HEK293T (cell line): ENCODE data around the gene NUFIP2.

Source experiments
- FOXM1 ChIP-seq: fragments of 450-650 bp; IDR thresholded peaks from 2 replicates; pipeline ENCODE4 v1.6.1; 2017; ENCODE audit warnings: mild to moderate bottlenecking, borderline replicate concordance
- HDGF ChIP-seq: fragments of 450-650 bp; IDR thresholded peaks from 2 replicates; pipeline ENCODE4 v1.6.1; 2017; ENCODE audit warnings: antibody characterized with exemption, borderline replicate concordance
- SUZ12 ChIP-seq: fragments of 450-650 bp; IDR thresholded peaks from 2 replicates; pipeline ENCODE4 v1.6.1; 2016; ENCODE audit warnings: mild to moderate bottlenecking
- TARDBP ChIP-seq: fragments of 450-650 bp; IDR thresholded peaks from 2 replicates; pipeline ENCODE4 v1.6.1; 2016

- TF ChIP-seq TARDBP (no peak), FOXM1 (no peak), HDGF (no peak), SUZ12 (no peak)
These were observed 37.2 kb upstream of the NUFIP2 start for GRCh38 chr17:29331075-29331707.
